ENCODE measurements around the gene FSTL4.

Gene FSTL4

DNA sequence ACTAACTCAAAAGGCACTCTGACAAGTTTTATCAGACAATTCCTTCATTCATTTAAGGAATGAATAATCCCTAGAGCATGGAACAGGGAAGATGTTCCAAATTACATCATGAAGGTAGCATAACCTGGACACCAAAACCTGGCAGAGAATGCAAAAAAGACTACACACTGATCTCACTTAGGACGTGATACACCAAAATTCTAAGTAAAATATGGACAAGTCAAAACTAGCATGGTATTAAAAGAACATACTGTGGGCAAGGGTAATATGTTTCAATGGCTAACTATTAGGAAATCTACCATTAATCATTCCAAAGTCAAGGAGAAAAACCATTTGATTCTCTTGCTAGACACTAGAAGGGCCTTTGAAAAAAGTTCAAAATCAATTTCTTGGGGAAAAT is 384.0 kb downstream of the FSTL4 start:
- Histone ChIP-seq H4K20me1 (ENCODE audit: insufficient read depth, low read length) (no peaks in the 10 kb centered on the region), H3K9ac (ENCODE audit: low read length) (no peak overlapping the region), H3K4me2 (ENCODE audit: low read length) (no peak overlapping the region), H3K4me1 (ENCODE audit: insufficient read depth, low read length, severe bottlenecking) (no peaks in the 10 kb centered on the region), H3F3A (ENCODE audit: insufficient read depth, low read length) (no peaks in the 10 kb centered on the region), H3K79me2 (ENCODE audit: insufficient read depth, low read length) (no peaks in the 10 kb centered on the region), H3K9me3 (ENCODE audit: low read length) (no peaks in the 10 kb centered on the region), H2AFZ (ENCODE audit: low read length) (no peak overlapping the region), H3K4me3 (ENCODE audit: low read depth, low read length, poor library complexity, severe bottlenecking) (no peak overlapping the region), H3K27ac (ENCODE audit: low read depth, low read length, poor library complexity, severe bottlenecking) (no peak overlapping the region), H3K36me3 (ENCODE audit: insufficient read depth, low read length) (no peaks in the 10 kb centered on the region), H3K27me3 (ENCODE audit: insufficient read depth, low read length) (peaks cover 8% of the 10 kb centered on the region; the same call in 1 of the 2 replicates), H3K9me2 (ENCODE audit: low read depth, low read length) (no peaks in the 10 kb centered on the region)
- TF ChIP-seq EZH2 (IDR thresholded peaks at IDR 0.05; ENCODE audit: borderline replicate concordance, low read length), result no peak
- TF ChIP-seq, protein P1, sequence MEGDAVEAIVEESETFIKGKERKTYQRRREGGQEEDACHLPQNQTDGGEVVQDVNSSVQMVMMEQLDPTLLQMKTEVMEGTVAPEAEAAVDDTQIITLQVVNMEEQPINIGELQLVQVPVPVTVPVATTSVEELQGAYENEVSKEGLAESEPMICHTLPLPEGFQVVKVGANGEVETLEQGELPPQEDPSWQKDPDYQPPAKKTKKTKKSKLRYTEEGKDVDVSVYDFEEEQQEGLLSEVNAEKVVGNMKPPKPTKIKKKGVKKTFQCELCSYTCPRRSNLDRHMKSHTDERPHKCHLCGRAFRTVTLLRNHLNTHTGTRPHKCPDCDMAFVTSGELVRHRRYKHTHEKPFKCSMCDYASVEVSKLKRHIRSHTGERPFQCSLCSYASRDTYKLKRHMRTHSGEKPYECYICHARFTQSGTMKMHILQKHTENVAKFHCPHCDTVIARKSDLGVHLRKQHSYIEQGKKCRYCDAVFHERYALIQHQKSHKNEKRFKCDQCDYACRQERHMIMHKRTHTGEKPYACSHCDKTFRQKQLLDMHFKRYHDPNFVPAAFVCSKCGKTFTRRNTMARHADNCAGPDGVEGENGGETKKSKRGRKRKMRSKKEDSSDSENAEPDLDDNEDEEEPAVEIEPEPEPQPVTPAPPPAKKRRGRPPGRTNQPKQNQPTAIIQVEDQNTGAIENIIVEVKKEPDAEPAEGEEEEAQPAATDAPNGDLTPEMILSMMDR (IDR thresholded peaks at IDR 0.05; ENCODE audit: low read length), result no peak

DNA sequence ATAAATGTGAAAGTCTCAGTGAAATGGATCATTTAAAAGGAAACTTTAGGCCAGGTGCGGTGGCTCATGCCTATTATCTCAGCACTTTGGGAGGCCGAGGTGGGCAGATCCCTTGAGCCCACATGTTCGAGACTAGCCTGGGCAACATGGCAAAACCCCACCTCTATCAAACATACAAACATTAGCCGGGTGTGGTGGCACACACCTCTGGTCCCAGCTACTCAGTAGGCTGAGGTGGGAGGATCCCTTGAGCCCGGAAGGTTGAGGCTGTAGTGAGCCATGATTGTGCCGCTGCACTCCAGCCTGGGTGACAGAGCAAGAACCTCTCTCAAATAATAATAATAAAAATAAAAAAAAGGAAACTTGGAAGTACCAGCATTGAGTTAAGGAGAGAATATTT is 384.4 kb downstream of the FSTL4 start:
- Histone ChIP-seq H3K79me2 (ENCODE audit: insufficient read depth, low read length) (no peaks in the 10 kb centered on the region), H3K27me3 (ENCODE audit: insufficient read depth, low read length) (peaks cover 6% of the 10 kb centered on the region; the same call in 1 of the 2 replicates), H4K20me1 (ENCODE audit: insufficient read depth, low read length) (no peaks in the 10 kb centered on the region), H3F3A (ENCODE audit: insufficient read depth, low read length) (no peaks in the 10 kb centered on the region), H3K4me2 (ENCODE audit: low read length) (no peak overlapping the region), H3K9me2 (ENCODE audit: low read depth, low read length) (no peaks in the 10 kb centered on the region), H3K27ac (ENCODE audit: low read depth, low read length, poor library complexity, severe bottlenecking) (no peak overlapping the region), H2AFZ (ENCODE audit: low read length) (no peak overlapping the region), H3K4me3 (ENCODE audit: low read depth, low read length, poor library complexity, severe bottlenecking) (no peak overlapping the region), H3K36me3 (ENCODE audit: insufficient read depth, low read length) (no peaks in the 10 kb centered on the region), H3K9ac (ENCODE audit: low read length) (no peak overlapping the region), H3K4me1 (ENCODE audit: insufficient read depth, low read length, severe bottlenecking) (no peaks in the 10 kb centered on the region), H3K9me3 (ENCODE audit: low read length) (no peaks in the 10 kb centered on the region)
- TF ChIP-seq, protein P1 (IDR thresholded peaks at IDR 0.05; ENCODE audit: low read length), result no peak
- no peak for TF ChIP-seq EZH2 (IDR thresholded peaks at IDR 0.05; ENCODE audit: borderline replicate concordance, low read length)

DNA sequence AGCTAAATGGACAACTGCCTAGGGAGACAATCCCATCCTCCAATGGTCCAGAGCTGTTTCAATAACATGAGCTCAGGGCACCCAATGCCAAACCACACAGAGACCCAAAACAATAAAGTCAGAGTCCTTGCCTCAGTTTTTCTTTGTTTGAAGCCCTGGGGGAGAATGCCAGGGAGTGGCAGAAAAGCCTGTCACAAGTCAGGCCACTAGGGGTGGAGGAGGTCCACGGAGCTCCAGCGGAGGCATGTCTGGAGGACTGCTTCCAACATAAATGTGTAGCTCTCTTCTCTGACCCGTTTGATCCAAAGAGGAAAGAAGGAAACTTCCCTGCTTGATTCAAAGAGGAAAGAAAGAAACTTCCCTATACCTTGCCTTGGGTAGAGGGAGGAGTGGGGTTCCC is 385.3 kb downstream of the FSTL4 start:
- Histone ChIP-seq H4K20me1 (ENCODE audit: insufficient read depth, low read length) (no peaks in the 10 kb centered on the region), H3K27ac (ENCODE audit: low read depth, low read length, poor library complexity, severe bottlenecking) (no peak overlapping the region), H3K27me3 (ENCODE audit: insufficient read depth, low read length) (no peaks in the 10 kb centered on the region; the same call in 1 of the 2 replicates), H3K4me1 (ENCODE audit: insufficient read depth, low read length, severe bottlenecking) (no peaks in the 10 kb centered on the region), H3K9me3 (ENCODE audit: low read length) (no peaks in the 10 kb centered on the region), H3K36me3 (ENCODE audit: insufficient read depth, low read length) (no peaks in the 10 kb centered on the region), H3K9ac (ENCODE audit: low read length) (no peak overlapping the region), H3F3A (ENCODE audit: insufficient read depth, low read length) (no peaks in the 10 kb centered on the region), H3K79me2 (ENCODE audit: insufficient read depth, low read length) (no peaks in the 10 kb centered on the region), H3K4me2 (ENCODE audit: low read length) (no peak overlapping the region), H2AFZ (ENCODE audit: low read length) (no peak overlapping the region), H3K4me3 (ENCODE audit: low read depth, low read length, poor library complexity, severe bottlenecking) (no peak overlapping the region), H3K9me2 (ENCODE audit: low read depth, low read length) (no peaks in the 10 kb centered on the region)
- TF ChIP-seq, protein P1 (IDR thresholded peaks at IDR 0.05; ENCODE audit: low read length), result no peak
- no peak for TF ChIP-seq EZH2 (IDR thresholded peaks at IDR 0.05; ENCODE audit: borderline replicate concordance, low read length)
